AG09319 (cell line): Measurements from ENCODE around the gene HOXC5.
"Not testable (repeated sequence)": the region's sequence is repeated elsewhere in the genome, so short reads cannot be mapped to it uniquely, and the experiment has no call there.

Source experiments
- DNase-seq: peaks from one replicate; pipeline ENCODE4 v3.0.0-alpha.2; 2010; ENCODE audit warnings: low read depth; ENCODE audit errors: extremely low read depth
- CTCF ChIP-seq: IDR thresholded peaks from 2 replicates; pipeline ENCODE4 v1.5.1; 2011; ENCODE audit warnings: low read depth, mild to moderate bottlenecking, inconsistent platforms, low read length, moderate library complexity

Gene HOXC5

DNA sequence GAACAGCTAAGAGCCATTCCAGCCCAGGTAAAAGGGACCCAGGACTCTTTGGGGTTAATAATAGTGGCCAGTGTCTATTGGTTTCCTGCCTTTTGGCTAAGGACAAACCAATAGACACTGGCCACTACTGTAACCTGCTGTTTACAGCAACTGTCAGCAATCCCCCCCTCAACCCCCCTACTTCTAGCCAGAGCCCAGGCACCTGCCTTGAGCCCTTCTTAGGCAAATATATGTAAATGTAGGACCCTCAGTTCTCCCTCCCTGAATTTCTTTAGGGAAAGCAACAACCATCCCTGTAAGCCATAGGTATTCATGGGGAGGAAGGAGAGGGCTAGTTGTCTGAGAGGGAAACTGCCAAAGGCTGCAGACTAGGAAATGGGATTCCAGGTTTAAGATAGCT is 43.1 kb downstream of the HOXC5 start:
- no peak for DNase-seq
- TF ChIP-seq CTCF = no peak

DNA sequence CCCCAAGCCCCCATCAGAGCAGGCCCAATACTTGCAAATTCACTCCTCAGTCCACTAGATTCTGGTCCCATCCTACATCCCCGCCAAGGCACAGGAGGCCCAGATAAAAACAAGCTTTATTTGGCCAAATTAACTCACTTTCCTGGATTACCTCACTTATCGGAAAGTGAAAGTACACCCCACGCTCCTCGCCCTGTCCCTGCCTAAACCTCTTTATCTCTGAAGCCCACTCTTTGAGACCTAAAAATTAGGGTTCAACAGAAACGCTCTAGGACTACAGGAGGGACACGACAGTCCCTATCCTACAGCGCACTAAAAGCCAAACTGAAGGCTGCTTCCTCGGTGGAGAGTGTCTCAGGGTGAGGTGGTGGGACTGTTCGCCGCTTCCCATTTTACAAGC is 45.0 kb downstream of the HOXC5 start:
- DNase-seq = not testable (repeated sequence)

GRCh38 chr12:54079115-54079514 is 46.3 kb downstream of the HOXC5 start:
- DNase-seq = not testable (repeated sequence)

DNA sequence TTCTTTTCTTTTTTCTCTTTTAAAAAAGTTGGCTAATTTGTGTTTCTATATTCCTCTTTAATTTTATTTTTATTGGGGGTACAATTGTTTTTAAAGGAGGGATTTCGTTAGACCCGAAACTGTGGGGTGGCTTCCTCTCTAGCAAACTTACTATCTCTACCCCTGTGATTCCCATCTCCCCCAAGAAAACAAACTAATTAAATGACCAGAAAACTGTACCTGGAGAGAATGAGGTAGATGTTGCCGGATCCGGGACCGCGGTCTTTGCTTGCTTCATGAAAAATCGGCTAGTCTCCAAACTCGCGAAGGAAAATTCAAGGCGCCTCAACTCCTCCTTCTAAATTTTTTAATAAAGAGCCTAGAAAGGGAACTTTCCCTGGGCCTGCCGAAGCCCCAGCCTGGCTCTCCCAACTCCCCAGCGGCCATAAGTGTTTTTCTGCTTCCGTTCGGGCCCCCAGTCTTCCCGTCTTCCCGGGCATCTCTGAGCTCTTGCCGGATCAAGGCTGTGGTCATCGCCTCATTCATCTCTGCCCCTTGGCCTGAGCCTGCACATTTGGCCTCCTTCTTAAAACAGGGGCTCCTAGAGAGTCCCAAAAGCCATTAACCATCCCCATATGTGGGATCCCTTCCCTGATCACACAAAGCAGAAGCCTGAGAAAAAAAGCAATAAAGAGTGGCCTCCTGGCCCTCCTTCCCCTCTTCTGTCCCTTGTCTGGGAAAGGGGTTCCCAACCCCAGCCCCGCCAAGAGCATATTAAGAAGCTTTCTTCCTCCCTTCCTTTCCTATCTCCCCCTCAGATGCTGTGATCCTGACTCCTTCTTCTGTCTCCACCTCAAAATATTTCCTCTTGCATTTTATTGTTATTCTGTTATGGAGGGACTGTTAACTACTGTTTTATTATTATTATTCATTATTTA is 47.4 kb downstream of the HOXC5 start:
- DNase-seq = not testable (repeated sequence)

DNA sequence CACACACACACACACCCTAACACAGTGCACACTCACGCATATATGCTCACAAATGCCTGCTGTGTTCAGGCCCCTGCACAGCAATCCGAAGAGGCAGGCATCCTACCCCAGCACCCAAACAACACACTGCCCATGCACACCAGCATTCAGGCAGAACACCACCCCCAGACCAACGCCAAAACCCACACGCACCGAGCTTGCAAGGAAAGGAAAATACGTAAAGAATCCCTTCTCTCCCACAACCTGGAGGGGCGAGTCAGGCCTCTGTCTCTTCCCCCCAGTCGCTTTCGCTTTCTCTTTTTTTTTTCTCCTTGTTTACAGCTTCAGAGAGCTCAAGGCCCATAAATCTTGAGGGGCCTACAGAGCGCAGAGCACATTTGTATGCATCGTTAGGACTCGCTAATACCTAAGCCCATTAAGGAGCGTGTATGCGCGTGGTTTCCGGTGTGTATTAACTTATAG is 48.2 kb downstream of the HOXC5 start:
- not testable (repeated sequence) for DNase-seq

DNA sequence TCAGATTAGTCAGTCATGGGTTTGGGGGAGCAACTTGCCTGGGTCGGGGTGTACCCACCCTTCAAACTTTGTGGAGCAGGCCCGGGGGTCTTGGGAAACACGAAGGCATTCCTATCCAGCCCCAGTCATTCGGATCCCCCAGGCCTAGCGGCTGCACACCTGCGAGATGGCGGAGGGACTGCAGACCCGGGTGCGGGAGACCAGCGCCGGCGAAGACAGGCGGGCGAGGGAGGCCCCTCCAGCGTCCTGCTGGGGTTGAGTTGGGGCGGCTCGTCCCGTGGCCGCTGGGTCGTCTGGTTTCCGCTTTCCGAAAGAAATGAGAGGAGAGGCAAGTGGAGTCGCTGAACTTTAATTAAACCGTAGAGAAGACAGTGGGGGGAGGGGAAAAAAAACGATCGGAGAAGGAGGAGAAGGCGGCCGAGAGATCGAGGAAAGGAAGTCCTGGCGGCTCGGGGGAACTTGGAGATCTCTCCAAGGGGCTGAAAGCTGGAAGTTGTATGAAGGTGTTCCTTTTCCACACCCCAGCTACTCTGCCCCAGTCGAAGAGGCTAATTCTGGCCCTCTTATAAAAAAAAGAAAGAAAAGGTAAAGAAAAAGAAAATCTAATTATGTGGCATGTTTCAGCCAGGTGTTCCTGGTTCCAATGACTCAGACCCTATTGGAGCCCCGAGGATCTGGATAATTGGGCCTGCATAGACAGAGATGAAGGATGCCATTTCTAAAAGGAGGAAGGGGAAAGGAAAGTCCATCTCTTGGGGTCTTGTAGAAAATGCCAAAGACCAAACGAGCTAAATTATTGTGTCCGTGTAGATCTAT is 48.9 kb downstream of the HOXC5 start:
- DNase-seq = not testable (repeated sequence)

DNA sequence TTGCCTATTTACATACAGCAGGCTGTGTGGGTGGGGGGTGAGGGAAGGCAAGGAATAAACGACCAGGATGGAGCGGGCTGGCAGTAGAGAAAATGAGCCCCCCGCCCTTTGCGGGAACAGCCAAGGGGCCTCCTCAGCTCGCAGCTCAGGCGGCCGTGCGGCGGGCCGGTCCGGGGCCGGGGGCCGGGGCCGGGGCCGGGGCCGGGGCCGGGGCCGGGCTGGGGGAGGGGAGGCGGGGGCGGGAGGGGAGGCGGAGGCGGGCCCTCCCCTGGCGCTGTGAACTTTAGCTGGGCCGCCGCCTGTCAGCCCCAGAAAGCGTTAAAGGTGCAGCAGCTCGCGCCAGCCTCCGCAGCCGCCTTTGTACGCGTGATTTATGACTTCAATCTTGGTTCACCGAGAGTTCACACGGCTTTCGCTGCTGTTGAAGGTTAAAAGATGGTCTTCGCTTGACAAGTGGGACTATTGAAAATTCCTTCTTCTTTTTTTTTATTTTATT is 49.6 kb downstream of the HOXC5 start:
- no peak for DNase-seq
- no peak for TF ChIP-seq CTCF
